GM21381 (cell line): ENCODE data around the gene KCTD7.
A peak's percentile ranks its signal among the peaks of the same experiment; 100 is the strongest.
"Not testable (repeated sequence)": the region's sequence is repeated elsewhere in the genome, so short reads cannot be mapped to it uniquely, and the experiment has no call there.

Experiments used
- ATAC-seq: cut with Tn5 transposase; IDR thresholded peaks from one replicate; pipeline ENCODE4 v1.9.1; 2021; ENCODE audit warnings: mild to moderate bottlenecking, moderate library complexity; ENCODE audit not compliant: unreplicated experiment

The KCTD7 gene

GRCh38 chr7:66615699-66616098 lies 13.0 kb upstream of the KCTD7 start:
- no peak for ATAC-seq

- ATAC-seq: no peak
Observed at GRCh38 chr7:66617295-66617694, 11.4 kb upstream of the KCTD7 start.

GRCh38 chr7:66619341-66619948 lies 9.2 kb upstream of the KCTD7 start:
- ATAC-seq: not testable (repeated sequence)

- no peak for ATAC-seq
Observed at GRCh38 chr7:66626331-66626934, 2.2 kb upstream of the KCTD7 start.

- no peak for ATAC-seq
Observed at GRCh38 chr7:66627151-66627681, 1.5 kb upstream of the KCTD7 start.

GRCh38 chr7:66627881-66628360 lies 760 bp upstream of the KCTD7 start:
- ATAC-seq: peak; percentile 0

DNA sequence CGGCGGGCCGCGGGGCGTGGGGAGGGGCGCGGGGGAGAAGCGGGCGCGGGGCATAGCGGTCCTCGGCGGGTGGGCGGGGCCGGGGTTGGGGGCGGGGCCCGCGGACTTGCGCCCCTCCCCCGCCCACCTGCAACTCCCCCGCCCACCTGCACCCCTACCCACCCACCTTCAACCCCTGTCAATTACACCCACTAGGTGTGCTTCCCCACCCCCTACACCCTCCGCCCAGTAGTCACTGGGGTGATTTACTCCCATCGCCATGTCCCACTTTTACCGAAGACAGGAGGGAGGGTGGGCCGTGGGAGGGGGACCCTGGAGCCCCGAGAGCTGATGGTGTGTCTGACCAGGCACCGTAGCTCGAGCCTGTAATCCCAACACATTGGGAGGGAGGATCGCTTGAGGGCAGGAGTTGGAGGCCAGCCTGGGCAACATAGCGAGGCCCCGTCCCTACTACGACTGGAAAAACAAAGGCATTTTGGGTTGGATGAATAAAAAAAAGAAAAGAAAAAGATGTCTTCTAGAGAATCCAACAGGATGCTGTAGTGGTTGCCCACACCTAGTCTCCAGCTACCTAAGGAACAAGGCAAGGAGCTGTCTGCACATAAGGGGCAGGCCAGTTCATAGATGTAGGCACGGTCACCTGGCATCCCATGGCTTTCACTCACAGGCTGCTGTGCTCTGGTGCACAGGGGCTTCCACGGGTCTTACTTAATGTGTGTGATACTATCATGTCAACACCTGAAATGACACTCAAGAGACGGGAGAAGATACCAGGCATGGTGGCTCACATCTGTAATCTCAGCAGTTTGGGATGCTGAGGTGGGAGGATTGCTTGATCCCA lies 761 bp downstream of the KCTD7 start:
- no peak for ATAC-seq

- ATAC-seq: no peak
Observed at GRCh38 chr7:66630531-66630930, 1.9 kb downstream of the KCTD7 start.

- ATAC-seq: no peak
Observed at GRCh38 chr7:66631471-66631870, 2.8 kb downstream of the KCTD7 start.

DNA sequence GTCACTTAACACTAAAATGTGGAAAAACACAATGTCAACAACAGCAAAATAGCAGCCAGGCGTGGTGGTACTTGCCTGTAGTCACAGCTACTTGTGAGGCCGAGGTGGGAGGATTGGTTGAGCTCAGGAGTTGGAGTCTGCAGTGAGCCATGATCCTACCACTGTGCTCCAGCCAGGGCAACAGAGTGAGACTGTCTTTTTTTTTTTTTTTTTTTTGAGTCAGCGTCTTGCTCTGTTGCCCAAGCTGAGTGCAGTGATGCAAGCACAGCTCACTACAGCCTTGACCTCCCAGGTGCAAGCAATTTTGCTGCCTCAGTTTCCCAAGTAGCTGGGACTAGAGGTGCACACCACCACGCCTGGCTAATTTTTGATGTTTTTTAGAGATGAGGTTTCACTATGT lies 6.1 kb downstream of the KCTD7 start:
- no peak for ATAC-seq

DNA sequence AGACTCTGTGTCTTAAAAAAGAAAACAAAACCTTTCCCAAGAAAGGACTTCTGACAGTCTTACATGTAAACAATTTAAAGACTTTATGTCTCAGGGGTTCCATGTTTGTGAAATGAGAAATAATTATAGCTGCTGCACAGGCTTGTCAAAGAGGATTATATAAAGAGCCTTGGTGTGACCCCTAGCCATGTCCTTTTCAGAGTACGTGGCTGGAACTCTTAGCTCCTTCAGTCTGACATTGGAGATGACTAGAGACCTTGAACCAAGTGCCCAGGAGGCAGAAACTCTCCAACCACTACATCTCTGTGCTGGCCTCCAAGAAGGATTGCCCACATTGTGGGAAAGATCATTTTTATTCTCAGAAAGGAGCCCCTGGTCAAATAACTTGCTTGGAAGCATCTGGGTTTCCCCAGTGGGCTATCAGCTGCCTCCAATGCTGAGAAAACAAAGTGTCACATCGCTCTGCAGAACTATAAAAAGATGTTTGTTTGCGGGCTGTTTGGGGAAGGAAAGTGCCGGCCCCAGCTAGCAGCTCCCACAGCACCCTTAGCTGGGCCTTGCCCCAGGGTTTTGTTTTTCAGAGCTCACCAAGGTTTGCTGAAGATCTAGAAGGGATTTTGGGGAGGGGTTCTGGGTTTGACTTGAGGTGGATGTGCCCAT lies 6.8 kb downstream of the KCTD7 start:
- not testable (repeated sequence) for ATAC-seq

GRCh38 chr7:66635982-66636546 lies 7.4 kb downstream of the KCTD7 start:
- ATAC-seq: not testable (repeated sequence)

DNA sequence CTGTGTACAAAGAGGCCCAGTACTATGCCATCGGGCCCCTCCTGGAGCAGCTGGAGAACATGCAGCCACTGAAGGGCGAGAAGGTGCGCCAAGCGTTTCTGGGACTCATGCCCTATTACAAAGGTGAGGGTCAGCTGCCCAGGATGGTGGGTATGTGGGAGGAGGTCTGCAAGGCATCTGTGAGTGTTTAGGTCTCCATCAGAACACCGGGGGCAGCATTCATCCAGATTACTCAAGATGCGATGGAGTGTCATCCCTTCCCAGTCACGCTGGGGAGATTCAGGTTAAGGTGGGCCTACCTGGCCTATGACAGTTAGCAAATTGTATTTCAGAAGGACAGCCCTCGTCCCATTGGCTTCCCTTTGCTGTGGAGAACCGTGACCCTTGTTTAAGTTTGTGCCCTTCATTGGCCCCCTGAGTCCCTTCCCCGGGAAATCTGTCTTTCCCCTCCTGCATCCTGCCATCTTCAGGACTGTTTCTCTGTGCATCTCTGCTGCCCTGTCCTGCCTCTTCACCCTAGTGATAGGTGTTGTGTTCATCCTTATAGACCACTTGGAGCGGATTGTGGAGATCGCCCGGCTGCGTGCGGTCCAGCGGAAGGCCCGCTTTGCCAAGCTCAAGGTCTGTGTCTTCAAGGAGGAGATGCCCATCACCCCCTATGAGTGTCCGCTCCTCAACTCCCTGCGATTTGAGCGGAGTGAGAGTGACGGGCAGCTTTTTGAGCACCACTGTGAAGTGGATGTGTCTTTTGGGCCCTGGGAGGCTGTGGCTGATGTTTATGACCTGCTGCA lies 9.8 kb downstream of the KCTD7 start:
- ATAC-seq: no peak

GRCh38 chr7:66639773-66640172 lies 11.1 kb downstream of the KCTD7 start:
- ATAC-seq: no peak

DNA sequence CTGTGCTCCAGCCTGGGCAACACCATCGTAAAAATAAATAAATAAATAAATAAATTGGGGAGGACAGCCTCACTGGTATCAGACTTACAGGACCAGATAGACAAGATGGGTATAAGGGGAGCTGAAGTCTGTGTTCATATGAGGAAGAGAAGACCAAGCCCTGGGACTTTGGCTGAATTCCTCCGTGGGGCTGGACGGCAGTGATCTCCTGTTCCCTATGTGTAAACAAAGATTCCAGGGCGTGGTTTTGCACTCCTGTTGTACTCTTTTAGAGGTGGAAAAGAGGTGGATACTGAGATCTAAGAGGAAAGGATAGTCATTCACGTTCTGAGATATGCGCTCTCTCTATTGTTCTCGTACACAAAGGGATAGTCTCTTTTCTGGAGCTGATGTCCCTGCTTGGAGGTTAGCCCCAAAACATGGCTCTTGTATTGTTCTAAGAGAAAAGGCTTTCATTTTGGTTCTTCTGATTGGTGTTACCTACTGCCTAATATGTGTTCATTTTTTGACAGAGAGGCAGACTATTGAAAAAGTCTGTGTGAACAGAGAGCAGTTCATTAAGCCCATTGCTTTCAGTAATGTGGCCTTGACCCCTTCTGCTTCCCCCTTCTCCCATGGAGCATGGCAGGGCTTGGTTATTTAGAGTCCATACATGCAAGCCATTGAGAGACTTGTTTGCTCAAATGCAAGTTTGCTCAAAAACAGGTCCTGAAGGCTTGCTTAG lies 12.3 kb downstream of the KCTD7 start:
- ATAC-seq: no peak

GRCh38 chr7:66641526-66641871 lies 12.8 kb downstream of the KCTD7 start:
- ATAC-seq: no peak

DNA sequence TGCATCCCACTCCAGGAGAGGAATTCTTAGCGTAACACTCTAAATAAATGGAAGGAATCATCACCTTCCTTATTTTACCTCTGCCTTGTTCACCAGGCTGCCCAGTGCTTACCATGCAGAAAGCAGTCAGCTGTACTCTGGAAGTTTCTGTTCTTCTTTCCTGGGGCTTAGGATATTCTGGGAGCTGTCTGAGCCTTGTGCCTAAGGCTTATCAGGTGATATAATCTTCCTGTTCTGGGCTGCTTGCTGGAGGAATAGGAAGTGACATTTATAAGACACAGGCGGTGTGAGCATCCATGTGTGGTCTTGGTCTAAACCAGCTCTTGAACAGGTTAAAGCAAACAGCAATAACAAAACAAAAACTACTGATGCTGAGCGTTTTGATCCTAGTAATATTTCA lies 13.5 kb downstream of the KCTD7 start:
- no peak for ATAC-seq

DNA sequence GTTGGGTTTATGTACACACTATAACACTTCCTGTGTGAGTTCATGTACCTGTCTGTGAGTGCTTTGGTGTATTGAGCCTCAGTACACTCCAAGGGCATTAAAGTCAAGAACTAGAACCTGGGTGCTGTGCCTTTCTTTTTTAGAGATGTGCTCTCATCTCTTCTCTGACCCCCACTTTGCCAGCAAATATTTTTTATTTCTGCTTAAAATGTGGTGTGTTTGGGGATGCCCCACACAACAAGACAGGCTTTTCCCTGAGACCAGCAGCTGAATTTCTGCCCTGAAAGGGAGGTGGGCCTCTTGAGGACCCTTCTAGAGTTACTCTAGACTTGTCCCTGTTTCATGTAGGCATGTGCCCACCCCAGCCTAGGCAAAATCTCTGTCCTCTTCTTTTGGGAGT lies 14.3 kb downstream of the KCTD7 start:
- no peak for ATAC-seq

- no peak for ATAC-seq
Observed at GRCh38 chr7:66643395-66643794, 14.7 kb downstream of the KCTD7 start.
